ENCODE measurements around the gene CDH13. TPM values are rescaled to one million over a fixed set of nuclear protein-coding genes. Genes with fewer than 3 reads are reported as not detected.

Gene CDH13
- total and polyA plus RNA-seq, 2 donors (not counting 3 experiments of a cell fraction or from before 2014, with no cell fraction given): 96.6 to 124 TPM

DNA sequence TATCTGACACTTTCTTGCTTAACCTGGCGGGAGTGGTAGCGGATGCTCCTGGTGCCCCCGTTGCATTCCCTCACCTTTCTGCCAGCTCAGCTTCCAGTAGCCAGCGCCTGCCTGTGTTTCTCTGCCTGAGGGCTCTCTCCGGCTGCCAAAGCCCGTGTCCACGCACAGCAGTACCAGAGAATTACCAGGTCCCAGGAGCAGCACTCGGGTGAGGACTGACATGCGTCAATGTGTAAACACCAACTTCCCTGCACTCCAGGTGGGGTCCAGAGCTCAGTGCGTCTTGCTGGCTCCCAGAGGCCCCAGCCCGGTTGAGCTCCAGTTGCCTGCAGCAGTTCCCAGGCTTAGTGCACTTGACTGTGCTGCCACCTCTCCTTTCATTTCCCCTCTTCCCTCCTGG lies 54.8 kb downstream of the CDH13 start:
- no peaks in the 10 kb centered on the region for H3K36me3 ChIP-seq (ENCODE audit: control insufficient read depth in 2 of 2, extremely low read depth in 1 of 2, insufficient read depth in 2 of 2, low read length in 2 of 2)

More for the DNA sequence above, 54.8 kb downstream of the CDH13 start:
- no peak overlapping the region for H2AFZ ChIP-seq (ENCODE audit: low read depth, low read length)
- H3K27me3 ChIP-seq (ENCODE audit: control insufficient read depth in 2 of 2, insufficient read depth in 2 of 2, low read length in 2 of 2): no peaks in the 10 kb centered on the region
- dilution Hi-C loops (cut with MboI; ENCODE audit: extremely low pct_ligation_motif_present, low sequenced_read_pairs): no loop called here
- intact Hi-C loops (cut with micrococcal nuclease): no loop called here
- no peaks in the 10 kb centered on the region for H4K20me1 ChIP-seq (replicated peaks; ENCODE audit: control insufficient read depth, extremely low read depth, insufficient read depth, low read length)
- H3K4me1 ChIP-seq (ENCODE audit: control insufficient read depth, extremely low read depth, insufficient read depth, low read length): peaks cover 2% of the 10 kb centered on the region
- H3K9me1 ChIP-seq (replicated peaks; ENCODE audit: control insufficient read depth, extremely low read depth, insufficient read depth, low read length): no peaks in the 10 kb centered on the region
- TF ChIP-seq FOS (IDR thresholded peaks at IDR 0.05; ENCODE audit: borderline replicate concordance, insufficient read depth, low read length): no peak
- TF ChIP-seq, protein P1, sequence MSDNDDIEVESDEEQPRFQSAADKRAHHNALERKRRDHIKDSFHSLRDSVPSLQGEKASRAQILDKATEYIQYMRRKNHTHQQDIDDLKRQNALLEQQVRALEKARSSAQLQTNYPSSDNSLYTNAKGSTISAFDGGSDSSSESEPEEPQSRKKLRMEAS (IDR thresholded peaks at IDR 0.05; ENCODE audit: insufficient read depth, insufficient read length): no peak
- no peak for TF ChIP-seq MYC (IDR thresholded peaks at IDR 0.05; ENCODE audit: low read depth, low read length)
- TF ChIP-seq, protein P2, sequence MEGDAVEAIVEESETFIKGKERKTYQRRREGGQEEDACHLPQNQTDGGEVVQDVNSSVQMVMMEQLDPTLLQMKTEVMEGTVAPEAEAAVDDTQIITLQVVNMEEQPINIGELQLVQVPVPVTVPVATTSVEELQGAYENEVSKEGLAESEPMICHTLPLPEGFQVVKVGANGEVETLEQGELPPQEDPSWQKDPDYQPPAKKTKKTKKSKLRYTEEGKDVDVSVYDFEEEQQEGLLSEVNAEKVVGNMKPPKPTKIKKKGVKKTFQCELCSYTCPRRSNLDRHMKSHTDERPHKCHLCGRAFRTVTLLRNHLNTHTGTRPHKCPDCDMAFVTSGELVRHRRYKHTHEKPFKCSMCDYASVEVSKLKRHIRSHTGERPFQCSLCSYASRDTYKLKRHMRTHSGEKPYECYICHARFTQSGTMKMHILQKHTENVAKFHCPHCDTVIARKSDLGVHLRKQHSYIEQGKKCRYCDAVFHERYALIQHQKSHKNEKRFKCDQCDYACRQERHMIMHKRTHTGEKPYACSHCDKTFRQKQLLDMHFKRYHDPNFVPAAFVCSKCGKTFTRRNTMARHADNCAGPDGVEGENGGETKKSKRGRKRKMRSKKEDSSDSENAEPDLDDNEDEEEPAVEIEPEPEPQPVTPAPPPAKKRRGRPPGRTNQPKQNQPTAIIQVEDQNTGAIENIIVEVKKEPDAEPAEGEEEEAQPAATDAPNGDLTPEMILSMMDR (IDR thresholded peaks at IDR 0.05; ENCODE audit: extremely low read depth in 1 of 2, insufficient read depth in 1 of 2, low read depth in 1 of 2, low read length in 2 of 2): no peak
- TF ChIP-seq EZH2 (IDR thresholded peaks at IDR 0.05; ENCODE audit: borderline replicate concordance, low read depth, low read length, severe bottlenecking): no peak
- TF ChIP-seq POLR2AphosphoS5 (IDR thresholded peaks at IDR 0.05; ENCODE audit: insufficient read depth, low read depth, low read length): no peak
- TF ChIP-seq JUN (IDR thresholded peaks at IDR 0.05; ENCODE audit: borderline replicate concordance, insufficient read depth, insufficient read length, low read depth): no peak
- no peak for TF ChIP-seq POLR2A (IDR thresholded peaks at IDR 0.05; ENCODE audit: low read depth, low read length)
- TF ChIP-seq GATA2 (IDR thresholded peaks at IDR 0.05; ENCODE audit: insufficient read depth, insufficient read length, low read depth, low read length): no peak
- H3K9ac ChIP-seq (replicated peaks; ENCODE audit: extremely low read depth, insufficient read depth, low read length): no peak overlapping the region
- H3K4me2 ChIP-seq (ENCODE audit: insufficient read depth, low read length): no peak overlapping the region
- H3K9me3 ChIP-seq (replicated peaks; ENCODE audit: control insufficient read depth, insufficient read depth, low read length): no peaks in the 10 kb centered on the region
- H3K4me3 ChIP-seq (replicated peaks in 1 of 3; ENCODE audit: insufficient read depth in 1 of 3, low read depth in 1 of 3, low read length in 3 of 3): no peak overlapping the region
- FAIRE-seq (no peak), DNase-seq (ENCODE audit: low read depth, low spot score) (no peak)
- no TSS peak for BruUV-seq (replicated peaks)
- H3K79me2 ChIP-seq (ENCODE audit: control insufficient read depth, insufficient read depth, low read length): no peaks in the 10 kb centered on the region
- ChIA-PET CTCF (interaction anchor here (0.7 kb wide), 1 partner anchor 11 kb away, joined by 3 read pairs; no protein-coding TSS in a partner anchor), POLR2A (no interaction called here)
- H3K27ac ChIP-seq (ENCODE audit: insufficient read depth, low read depth, low read length): no peak overlapping the region

Data from endothelial cell of umbilical vein (primary cell).